HG03439 (cell line): ENCODE measurements around the gene CELSR1.

Experiments used
- ATAC-seq: cut with Tn5 transposase; IDR thresholded peaks from one replicate; pipeline ENCODE4 v1.9.1; 2021; ENCODE audit warnings: mild to moderate bottlenecking, moderate library complexity; ENCODE audit not compliant: unreplicated experiment

The CELSR1 gene

GRCh38 chr22:46465345-46465720, 72.1 kb downstream of the CELSR1 start:
- no peak for ATAC-seq

GRCh38 chr22:46464701-46465344, 72.6 kb downstream of the CELSR1 start:
- ATAC-seq, result no peak

DNA sequence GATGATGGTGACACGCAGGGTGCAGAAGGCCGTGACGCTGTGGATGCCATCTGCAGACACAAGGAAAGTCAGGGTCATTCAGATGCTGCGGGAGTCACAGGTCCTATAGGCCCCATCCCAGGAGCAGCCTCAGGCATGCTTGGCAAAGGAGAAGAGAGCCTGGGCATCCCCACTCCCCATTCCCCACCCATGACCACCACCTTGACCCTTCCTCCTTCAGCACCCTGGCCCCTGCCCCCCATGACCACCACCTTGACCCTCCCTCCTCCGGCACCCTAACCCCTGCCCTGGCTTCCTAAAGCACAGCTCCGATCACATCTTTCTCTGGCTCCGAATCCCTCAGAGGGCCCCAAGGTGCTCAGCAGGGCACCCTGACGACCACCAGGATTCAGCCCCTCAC, 73.1 kb downstream of the CELSR1 start:
- no peak for ATAC-seq

GRCh38 chr22:46463435-46464227, 73.8 kb downstream of the CELSR1 start:
- no peak for ATAC-seq

DNA sequence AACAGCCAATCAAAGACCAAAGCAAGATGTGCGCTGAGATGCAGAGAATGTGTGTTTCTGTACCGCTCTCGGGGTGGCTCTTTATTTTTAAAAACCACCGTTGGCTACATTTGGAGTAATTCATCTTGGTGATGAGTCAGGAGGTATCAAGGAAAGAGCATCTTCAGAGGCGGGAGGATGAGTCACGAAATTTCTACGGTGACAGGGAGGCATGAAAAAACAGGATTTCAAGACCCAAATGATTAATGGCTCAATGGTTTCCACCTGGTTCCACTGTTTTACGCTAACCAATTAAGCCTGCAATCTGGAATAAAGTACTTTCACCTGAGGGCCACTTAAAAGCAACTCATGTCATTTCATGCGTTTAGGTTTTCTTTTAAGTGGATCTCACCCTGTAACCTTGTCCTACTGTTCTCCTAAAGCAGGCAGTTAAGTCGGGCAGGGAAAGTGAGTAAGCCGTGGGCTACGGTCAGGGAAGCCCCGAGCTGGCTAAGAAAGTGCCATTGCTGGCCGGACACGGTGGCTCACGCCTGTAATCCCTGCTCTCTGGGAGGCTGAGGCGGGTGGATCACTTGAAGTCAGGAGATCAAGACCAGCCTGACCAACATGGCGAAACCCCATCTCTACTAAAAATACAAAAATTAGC, 74.6 kb downstream of the CELSR1 start:
- no peak for ATAC-seq

DNA sequence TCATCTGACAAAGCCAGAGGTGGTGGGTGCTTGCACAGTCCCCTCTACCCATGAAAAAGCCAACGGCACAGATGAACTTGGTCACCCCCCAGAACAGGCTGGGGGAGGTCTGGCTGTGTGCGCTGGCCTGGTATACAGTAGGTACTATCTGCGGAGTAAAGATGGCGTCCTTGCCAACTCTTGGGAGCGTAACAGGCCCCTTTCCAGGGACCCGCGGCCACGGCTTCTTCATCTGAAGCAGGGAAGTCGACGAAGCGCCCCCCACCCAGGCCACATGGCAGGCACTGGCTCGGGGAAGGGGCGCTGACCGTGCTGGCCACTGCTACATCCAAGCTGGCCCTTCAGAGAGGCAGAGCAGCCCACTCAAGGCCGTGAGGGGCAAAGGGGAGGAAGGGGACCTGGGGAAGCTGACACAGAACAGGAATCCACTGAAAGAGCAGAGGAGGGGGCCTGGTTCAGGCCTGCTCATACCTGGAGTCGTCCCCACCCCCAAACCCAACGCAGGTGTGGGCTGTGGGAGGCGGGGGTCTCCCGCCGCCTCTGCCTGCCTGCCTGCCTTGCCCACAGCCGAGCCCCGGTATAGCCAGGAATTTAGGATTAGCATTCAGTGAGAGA, 75.7 kb downstream of the CELSR1 start:
- no peak for ATAC-seq

GRCh38 chr22:46460857-46461256, 76.6 kb downstream of the CELSR1 start:
- no peak for ATAC-seq

DNA sequence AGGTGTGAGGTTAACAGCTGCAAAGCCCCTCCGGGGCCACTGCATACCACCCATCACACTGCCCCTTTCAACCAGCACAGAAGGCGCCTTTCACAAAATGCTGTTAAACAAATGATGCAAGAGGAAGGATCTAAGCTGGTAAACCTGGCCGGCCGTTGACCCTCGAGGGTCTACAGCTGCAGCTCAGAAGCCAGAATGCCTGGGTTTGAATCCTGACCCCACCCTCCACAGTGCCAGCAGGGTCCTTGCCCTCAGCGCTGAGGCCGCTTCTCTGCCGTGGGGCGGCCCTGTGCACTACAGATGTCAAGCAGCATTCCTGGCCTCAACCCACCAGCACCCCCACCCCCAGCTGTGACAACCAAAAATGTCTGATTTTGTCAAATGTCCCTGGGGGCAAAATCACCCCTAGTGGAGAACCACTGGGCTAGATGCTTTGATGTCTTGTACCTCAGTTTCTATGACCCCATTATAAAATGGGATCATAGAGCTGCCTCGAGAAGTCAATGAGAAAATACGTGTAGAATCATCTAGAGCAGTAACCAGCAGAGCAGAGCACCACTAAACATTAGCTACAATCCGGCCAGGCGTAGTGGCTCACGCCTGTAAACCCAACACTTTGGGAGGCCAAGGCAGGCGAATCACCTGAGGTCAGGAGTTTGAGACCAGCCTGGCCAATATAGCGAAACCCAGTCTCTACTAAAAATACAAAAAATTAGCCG, 77.9 kb downstream of the CELSR1 start:
- no peak for ATAC-seq

DNA sequence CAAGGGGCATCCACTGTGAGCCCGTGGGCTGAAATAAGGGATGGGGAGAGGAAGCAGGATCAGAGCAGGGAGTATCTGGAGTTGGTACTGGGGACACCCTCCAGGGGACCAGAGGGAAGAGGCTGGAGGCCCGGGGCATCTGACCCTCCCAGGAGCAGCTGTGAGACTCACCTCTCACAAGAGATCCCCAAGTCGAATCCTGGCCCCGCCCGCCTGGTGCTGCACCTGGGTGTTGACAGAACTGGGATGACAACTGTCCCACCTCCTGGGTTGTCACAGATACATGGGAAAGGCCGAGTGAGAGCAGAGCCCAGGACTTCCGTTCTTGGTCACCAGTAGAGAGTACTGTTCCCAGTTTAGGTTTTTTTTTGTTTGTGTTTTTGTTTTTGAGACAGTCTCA, 78.9 kb downstream of the CELSR1 start:
- ATAC-seq, result no peak

DNA sequence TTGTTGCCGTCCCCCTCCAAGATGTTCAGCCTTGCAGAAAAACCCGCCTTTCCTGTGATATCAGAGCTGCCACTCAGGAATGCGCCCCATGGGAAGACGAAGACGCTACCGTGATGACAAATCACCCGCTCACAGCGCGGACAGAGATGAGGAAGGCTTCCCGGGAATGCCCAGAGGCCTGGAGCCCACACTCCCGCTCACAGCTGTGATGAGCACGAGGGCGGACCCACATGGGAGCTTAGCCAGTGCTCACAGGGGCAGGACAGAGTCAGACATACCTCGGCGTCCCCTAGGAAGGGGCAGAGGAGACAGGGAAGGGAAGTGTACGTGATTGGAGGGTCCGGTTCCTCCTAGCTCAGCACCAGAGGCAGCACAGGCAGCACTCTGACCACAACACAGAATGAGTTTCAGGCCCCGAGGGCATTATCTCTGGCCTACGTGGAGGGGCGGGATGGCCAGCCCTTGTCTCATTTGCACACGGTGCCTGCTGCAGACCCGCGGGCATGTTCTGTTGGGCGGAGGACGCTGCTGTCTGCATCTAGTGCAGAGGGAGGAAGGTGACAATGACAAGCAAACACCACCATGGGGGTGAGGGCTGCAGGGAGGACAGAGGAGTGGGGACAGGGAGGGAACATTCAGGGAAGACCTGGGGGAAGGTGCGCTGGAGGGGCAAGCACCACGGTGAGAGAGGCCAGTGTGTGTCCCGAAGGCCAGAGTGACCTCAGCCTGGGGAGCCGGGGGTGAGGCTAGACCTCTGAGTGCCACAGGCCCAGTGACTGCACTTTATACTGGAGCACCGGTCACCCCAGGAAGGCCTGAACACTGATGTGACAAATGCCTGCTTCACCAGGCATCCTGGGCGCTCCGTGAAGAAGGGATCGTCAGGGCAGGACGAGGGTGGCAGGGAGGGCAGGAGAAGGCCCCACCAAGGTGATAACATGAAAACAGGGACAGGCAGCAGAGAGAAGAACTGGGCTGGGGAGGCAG, 79.6 kb downstream of the CELSR1 start:
- no peak for ATAC-seq

GRCh38 chr22:46456818-46457163, 80.6 kb downstream of the CELSR1 start:
- no peak for ATAC-seq

GRCh38 chr22:46455446-46455845, 82.0 kb downstream of the CELSR1 start:
- ATAC-seq, result no peak

DNA sequence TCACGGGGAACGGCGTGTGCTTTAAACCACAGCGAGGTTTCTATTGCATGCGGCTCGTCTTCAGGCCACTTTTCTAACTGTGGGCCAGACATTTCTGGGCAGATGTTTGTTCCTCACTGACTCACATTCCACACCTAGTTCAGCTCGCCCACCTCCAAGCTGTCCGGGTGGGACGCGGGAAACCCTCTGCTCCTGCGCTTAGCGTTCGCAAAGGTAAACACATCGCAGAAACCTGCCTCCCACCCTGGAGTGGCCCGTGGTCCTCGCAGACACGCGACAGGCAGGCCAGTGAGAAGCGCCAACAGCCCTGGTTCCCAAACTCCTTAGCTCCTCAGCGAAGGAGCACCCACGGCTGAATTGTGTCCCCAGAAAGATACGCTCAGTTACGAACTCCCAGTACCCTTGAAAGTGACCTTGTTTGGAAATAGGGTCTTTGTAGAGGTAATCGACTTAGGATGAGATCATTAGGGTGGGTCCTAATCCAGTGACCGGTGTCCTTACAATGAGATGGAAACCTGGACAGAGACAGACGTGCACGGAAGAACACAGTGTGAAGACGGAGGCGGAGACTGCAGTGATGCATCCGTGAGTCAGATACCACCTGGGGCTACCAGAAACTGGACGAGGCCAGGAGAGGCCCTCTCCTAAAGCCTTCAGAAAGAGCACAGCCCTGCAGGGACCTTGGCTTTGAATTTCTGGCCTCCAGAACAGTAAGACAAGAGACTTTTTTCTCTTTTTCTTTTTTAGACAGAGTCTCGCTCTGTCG, 82.7 kb downstream of the CELSR1 start:
- ATAC-seq, result no peak

DNA sequence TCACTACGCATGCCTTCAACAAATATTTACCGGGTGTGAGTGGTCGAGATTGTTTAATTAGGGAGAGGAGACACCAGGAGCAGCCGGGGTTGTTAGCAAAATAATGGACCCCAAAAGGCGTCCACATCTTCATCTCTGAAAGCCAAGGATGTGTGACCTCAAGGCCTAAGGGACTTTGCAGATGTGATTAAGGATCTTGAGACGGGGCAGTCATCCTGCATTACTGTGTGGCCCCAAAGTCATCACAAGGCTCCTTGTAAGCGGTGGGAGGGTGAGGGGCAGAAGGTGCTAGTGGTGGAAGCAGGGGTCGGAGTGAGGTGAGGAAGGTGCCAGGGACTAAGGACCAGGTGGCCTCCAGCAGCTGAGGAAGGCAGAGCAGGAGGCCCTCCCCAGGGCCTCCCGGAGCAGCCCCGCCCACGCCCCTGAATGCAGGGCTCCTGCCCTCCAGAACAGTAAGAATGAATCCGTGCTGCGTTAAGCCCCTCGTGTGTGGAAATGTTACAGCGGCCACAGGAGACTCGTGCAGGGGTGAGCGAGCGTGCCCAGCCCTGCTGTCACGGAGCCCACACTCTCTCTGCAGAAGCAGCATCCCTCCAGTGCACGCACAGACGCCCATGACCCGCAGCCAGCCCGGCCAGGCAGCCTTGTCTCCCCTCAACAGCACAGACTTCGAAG, 83.5 kb downstream of the CELSR1 start:
- no peak for ATAC-seq

GRCh38 chr22:46453006-46453828, 84.2 kb downstream of the CELSR1 start:
- ATAC-seq, result no peak

DNA sequence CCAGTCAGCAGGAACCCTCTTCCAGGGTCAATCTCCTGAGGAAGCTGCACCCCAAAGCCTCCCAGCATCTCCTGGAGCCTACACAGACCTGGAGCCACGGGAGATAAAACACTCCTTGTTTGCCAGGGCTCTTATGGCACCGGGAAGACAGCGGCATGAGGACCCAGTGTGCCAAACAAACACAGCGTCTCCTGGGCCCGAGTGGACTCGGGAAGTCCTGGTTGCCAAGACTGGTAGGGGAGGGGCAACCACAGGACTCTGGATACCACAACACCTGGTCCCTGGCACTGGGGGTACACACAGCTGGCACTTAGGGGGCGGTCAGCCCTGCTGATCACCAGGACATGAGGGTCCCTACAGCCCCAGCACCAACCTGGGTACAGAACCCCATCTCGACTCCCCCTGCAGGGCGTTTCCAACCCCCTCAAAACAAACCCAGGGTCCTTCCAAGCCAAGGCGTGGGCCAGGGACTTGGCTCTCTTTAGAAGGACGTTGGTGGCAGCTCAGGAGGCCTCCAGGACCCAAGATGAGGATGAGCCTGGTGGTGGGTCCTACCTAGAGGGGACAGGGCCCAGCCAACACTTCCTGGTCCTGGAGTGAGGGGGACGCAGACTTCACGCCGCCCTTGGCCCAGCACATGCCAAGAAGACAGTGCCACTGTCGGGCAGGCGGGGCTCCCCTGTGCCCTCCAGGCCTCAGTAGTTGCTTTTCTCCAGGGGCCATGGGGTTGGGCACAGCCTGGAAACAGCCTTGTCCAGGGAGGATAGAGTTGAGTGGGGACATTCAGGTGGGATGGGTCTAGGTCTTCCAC, 85.0 kb downstream of the CELSR1 start:
- no peak for ATAC-seq

DNA sequence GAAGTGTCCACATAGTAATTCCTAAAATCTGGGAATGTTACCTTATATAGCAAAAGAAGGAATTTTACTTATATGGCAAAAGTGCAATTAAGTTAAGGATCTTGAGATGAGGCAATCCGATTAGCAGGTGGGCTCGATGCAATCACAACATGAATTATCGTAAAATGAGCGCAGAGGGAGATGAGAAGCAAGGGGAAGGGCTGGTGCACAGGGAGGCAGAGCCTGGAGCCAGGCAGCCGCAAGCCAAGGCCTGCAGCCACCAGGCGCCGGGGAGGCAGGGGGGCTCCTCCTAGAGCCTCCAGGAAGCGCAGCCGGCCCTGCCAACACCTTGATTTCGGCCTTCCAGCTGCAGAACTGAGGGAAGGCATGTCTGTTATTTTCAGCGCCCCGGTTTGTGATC, 85.7 kb downstream of the CELSR1 start:
- ATAC-seq, result no peak
